ENCODE data around the gene KIAA0232. TPM values are rescaled to one million over a fixed set of nuclear protein-coding genes. Genes with fewer than 3 reads are reported as not detected.

KIAA0232 gene
- total and polyA plus RNA-seq, 9 of the 15 experiments (the other 6 are each of a cell fraction or from before 2014, with no cell fraction given): 3.5 to 17.4 (median 13.0) TPM

DNA sequence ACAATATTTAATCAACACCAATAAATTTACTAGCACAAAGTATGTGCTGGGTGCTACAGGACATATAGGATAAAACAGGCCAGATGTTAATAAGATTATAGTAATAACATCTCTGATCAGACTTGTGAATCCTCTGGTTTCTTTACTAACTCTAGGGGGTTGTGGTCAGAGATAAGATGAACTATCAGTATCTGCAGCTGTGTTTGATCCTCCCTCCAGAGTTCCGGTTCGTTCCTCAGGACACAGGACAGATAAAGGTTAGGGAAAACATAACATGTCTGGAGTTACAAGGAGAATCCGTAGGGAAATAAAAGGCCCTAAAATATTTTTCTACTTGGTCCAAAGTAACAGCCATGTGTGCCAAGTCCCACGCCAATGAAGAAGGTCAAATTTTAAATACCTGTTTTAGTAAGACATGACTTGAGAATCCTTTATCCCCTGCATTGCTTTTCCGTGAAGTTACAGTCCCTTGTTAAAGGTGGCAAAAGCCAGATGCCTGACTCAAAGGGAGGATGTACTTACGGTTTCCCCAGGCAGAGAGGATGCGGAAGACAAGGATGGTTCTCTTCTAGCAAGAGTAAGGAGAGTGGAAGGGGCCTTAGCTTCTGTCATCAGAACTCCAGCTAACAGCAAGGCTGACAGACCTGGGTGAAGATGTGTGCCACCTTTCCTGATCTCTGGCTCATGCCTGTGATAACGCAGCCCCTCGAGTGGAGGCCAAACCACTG is 44.4 kb downstream of the KIAA0232 start (continued):
- TF ChIP-seq, protein P1, sequence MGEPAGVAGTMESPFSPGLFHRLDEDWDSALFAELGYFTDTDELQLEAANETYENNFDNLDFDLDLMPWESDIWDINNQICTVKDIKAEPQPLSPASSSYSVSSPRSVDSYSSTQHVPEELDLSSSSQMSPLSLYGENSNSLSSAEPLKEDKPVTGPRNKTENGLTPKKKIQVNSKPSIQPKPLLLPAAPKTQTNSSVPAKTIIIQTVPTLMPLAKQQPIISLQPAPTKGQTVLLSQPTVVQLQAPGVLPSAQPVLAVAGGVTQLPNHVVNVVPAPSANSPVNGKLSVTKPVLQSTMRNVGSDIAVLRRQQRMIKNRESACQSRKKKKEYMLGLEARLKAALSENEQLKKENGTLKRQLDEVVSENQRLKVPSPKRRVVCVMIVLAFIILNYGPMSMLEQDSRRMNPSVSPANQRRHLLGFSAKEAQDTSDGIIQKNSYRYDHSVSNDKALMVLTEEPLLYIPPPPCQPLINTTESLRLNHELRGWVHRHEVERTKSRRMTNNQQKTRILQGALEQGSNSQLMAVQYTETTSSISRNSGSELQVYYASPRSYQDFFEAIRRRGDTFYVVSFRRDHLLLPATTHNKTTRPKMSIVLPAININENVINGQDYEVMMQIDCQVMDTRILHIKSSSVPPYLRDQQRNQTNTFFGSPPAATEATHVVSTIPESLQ (CRISPR knock-in tag; IDR thresholded peaks at IDR 0.05): no peak
- TF ChIP-seq HES1 (IDR thresholded peaks at IDR 0.05; ENCODE audit: low read depth) (0 out of 2 replicates have a peak, but pooled peaks have one; percentile 62), GTF2F1 (IDR thresholded peaks at IDR 0.05; ENCODE audit: low read depth, low read length) (no peak), PCBP2 (IDR thresholded peaks at IDR 0.05; ENCODE audit: low read depth, low read length, poor library complexity, severe bottlenecking) (no peak), ZNF79 (CRISPR knock-in tag; IDR thresholded peaks at IDR 0.05; ENCODE audit: low read depth) (no peak), ZNF696 (CRISPR knock-in tag; conservative IDR thresholded peaks at IDR 0.05) (no peak), ETV6 (IDR thresholded peaks at IDR 0.05; ENCODE audit: borderline replicate concordance in 1 of 2, low read depth in 2 of 2, low read length in 1 of 2) (peak in 1 of 2 experiments; percentile 55; a peak in 1 of 4 replicates), ETV6 (CRISPR knock-in tag; IDR thresholded peaks at IDR 0.05; ENCODE audit: borderline replicate concordance) (no peak), ETV5 (CRISPR knock-in tag; IDR thresholded peaks at IDR 0.05; ENCODE audit: low read depth) (0 out of 2 replicates have a peak, but pooled peaks have one; percentile 35), ZSCAN29 (IDR thresholded peaks at IDR 0.05) (no peak), ZNF583 (CRISPR knock-in tag; IDR thresholded peaks at IDR 0.05) (no peak), CHAMP1 (IDR thresholded peaks at IDR 0.05) (0 out of 2 replicates have a peak, but pooled peaks have one; percentile 12), HNRNPL (IDR thresholded peaks at IDR 0.05; ENCODE audit: low read depth, low read length) (no peak), FOXP1 (CRISPR knock-in tag; IDR thresholded peaks at IDR 0.05) (no peak), MAFF (IDR thresholded peaks at IDR 0.05; ENCODE audit: low read length) (no peak), SMARCE1 (IDR thresholded peaks at IDR 0.05) (peak; percentile 93), EWSR1 (IDR thresholded peaks at IDR 0.05; ENCODE audit: borderline replicate concordance, low read depth, partially characterized antibody) (no peak)
- TF ChIP-seq, protein P2, sequence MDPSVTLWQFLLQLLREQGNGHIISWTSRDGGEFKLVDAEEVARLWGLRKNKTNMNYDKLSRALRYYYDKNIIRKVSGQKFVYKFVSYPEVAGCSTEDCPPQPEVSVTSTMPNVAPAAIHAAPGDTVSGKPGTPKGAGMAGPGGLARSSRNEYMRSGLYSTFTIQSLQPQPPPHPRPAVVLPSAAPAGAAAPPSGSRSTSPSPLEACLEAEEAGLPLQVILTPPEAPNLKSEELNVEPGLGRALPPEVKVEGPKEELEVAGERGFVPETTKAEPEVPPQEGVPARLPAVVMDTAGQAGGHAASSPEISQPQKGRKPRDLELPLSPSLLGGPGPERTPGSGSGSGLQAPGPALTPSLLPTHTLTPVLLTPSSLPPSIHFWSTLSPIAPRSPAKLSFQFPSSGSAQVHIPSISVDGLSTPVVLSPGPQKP (CRISPR knock-in tag; IDR thresholded peaks at IDR 0.05): no peak
- TF ChIP-seq, protein P3, sequence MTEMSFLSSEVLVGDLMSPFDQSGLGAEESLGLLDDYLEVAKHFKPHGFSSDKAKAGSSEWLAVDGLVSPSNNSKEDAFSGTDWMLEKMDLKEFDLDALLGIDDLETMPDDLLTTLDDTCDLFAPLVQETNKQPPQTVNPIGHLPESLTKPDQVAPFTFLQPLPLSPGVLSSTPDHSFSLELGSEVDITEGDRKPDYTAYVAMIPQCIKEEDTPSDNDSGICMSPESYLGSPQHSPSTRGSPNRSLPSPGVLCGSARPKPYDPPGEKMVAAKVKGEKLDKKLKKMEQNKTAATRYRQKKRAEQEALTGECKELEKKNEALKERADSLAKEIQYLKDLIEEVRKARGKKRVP (CRISPR knock-in tag; IDR thresholded peaks at IDR 0.05): no peak

All from K562 (cell line).